IMR-90 (cell line): ENCODE measurements around the gene GALNT9. TPM values are rescaled to one million over a fixed set of nuclear protein-coding genes. Genes with fewer than 3 reads are reported as not detected.

ENCODE experiments used
- ATAC-seq: fragments of 200-7000 bp; cut with Tn5 transposase; 2 replicates; pipeline ENCODE4 v1.9.1; 2020; ENCODE audit warnings: low read depth, mild to moderate bottlenecking, moderate library complexity
- BruUV-seq: library from RNA; stranded (reverse); fragments of 400-500 nt; replicated peaks from 2 replicates; lab custom pipeline; 2021; lab: Mats Ljungman, UMichigan
- CTCF ChIA-PET: fragments of 300-600 bp; formaldehyde crosslinking; extraction: SDS; loops from one replicate; lab custom pipeline; 2021; ENCODE audit warnings: antibody characterized with exemption; lab: Yijun Ruan, JAX
- POLR2A ChIA-PET: fragments of 300-600 bp; sonication (Branson Sonifier 250); formaldehyde crosslinking; loops from one replicate; lab custom pipeline; 2022; ENCODE audit warnings: antibody characterized with exemption; ENCODE audit not compliant: unreplicated experiment; lab: Charles Lee
- DNase-seq: peaks from one replicate; pipeline ENCODE4 v3.0.0; 2013
- H2AFZ ChIP-seq: replicated peaks from 2 replicates; pipeline ENCODE3; 2013; ENCODE audit warnings: low read length, mild to moderate bottlenecking; ENCODE audit not compliant: poor library complexity
- H2AK5ac ChIP-seq: 2 replicates; pipeline ENCODE4 v1.6.1; 2013; ENCODE audit warnings: low read depth, low read length, inconsistent platforms
- H2AK9ac ChIP-seq: replicated peaks from 2 replicates; pipeline ENCODE3; 2013; ENCODE audit warnings: mild to moderate bottlenecking, low read depth, low read length, moderate library complexity; ENCODE audit not compliant: poor library complexity
- H2BK120ac ChIP-seq: 2 replicates; pipeline ENCODE4 v1.6.1; 2013; ENCODE audit warnings: low read depth, low read length, inconsistent platforms
- H2BK15ac ChIP-seq: 3 replicates; pipeline ENCODE4 v1.6.1; 2013; ENCODE audit warnings: low read depth, low read length, inconsistent platforms
- H2BK20ac ChIP-seq: 2 replicates; pipeline ENCODE4 v1.6.1; 2013; ENCODE audit warnings: low read depth, mild to moderate bottlenecking, inconsistent platforms, low read length, moderate library complexity
- H2BK5ac ChIP-seq: 2 replicates; pipeline ENCODE4 v1.6.1; 2013; ENCODE audit warnings: mild to moderate bottlenecking, low read depth, low read length, inconsistent platforms; ENCODE audit not compliant: poor library complexity, severe bottlenecking
- H3K14ac ChIP-seq: replicated peaks from 2 replicates; pipeline ENCODE4 v1.6.1; 2013; ENCODE audit warnings: low read depth, low read length, inconsistent platforms
- H3K18ac ChIP-seq: 2 replicates; pipeline ENCODE4 v1.6.1; 2013; ENCODE audit warnings: low read depth, low read length, control low read depth
- H3K23ac ChIP-seq: 2 replicates; pipeline ENCODE4 v1.6.1; 2013; ENCODE audit warnings: low read depth, low read length, inconsistent platforms
- H3K27ac ChIP-seq: 2 replicates; pipeline ENCODE4 v1.5.1; 2013; ENCODE audit warnings: mild to moderate bottlenecking, control low read depth, low read length; ENCODE audit not compliant: insufficient read depth
- H3K27me3 ChIP-seq: 2 replicates; pipeline ENCODE4 v1.6.1; 2013; ENCODE audit warnings: low read length; ENCODE audit not compliant: control insufficient read depth, insufficient read depth
- H3K36me3 ChIP-seq: 2 replicates; pipeline ENCODE4 v1.6.1; 2013; ENCODE audit warnings: low read length, mixed read lengths; ENCODE audit not compliant: control insufficient read depth, insufficient read depth
- H3K4ac ChIP-seq: 2 replicates; pipeline ENCODE4 v1.6.1; 2013; ENCODE audit warnings: low read depth, low read length, inconsistent platforms
- H3K4me1 ChIP-seq: 2 replicates; pipeline ENCODE4 v1.6.1; 2013; ENCODE audit warnings: low read length, mixed read lengths; ENCODE audit not compliant: control insufficient read depth, insufficient read depth
- H3K4me2 ChIP-seq: 2 replicates; pipeline ENCODE4 v1.6.1; 2013; ENCODE audit warnings: low read depth, mild to moderate bottlenecking, control low read depth, low read length, moderate library complexity
- H3K4me3 ChIP-seq: 2 replicates; pipeline ENCODE4 v1.5.1; 2013; ENCODE audit warnings: low read depth, mild to moderate bottlenecking, control low read depth, low read length, moderate library complexity; ENCODE audit not compliant: insufficient read depth
- H3K56ac ChIP-seq: 2 replicates; pipeline ENCODE4 v1.6.1; 2013; ENCODE audit warnings: low read length, inconsistent platforms; ENCODE audit not compliant: insufficient read depth; ENCODE audit errors: extremely low read depth
- H3K79me1 ChIP-seq, 2 experiments: 2 replicates each; pipeline ENCODE4 v1.6.1; 2013; ENCODE audit warnings: low read length in 2 of 2, inconsistent platforms in 1 of 2, low read depth in 1 of 2
- H3K9ac ChIP-seq: 2 replicates; pipeline ENCODE4 v1.6.1; 2013; ENCODE audit warnings: low read depth, low read length, control low read depth
- H3K9me1 ChIP-seq: 2 replicates; pipeline ENCODE4 v1.6.1; 2013; ENCODE audit warnings: low read length, inconsistent platforms; ENCODE audit not compliant: insufficient read depth
- H3K9me3 ChIP-seq: 2 replicates; pipeline ENCODE4 v1.6.1; 2013; ENCODE audit warnings: low read length; ENCODE audit not compliant: control insufficient read depth, insufficient read depth
- H4K20me1 ChIP-seq: 2 replicates; pipeline ENCODE4 v1.6.1; 2013; ENCODE audit warnings: low read length, inconsistent platforms; ENCODE audit not compliant: insufficient read depth
- H4K5ac ChIP-seq: 2 replicates; pipeline ENCODE4 v1.6.1; 2013; ENCODE audit warnings: mild to moderate bottlenecking, low read depth, low read length, control low read depth
- H4K8ac ChIP-seq, 2 experiments: 2 replicates each; pipeline ENCODE4 v1.6.1; 2013; ENCODE audit warnings: low read depth in 2 of 2, low read length in 2 of 2, control low read depth in 1 of 2, inconsistent platforms in 1 of 2
- H4K91ac ChIP-seq: 2 replicates; pipeline ENCODE4 v1.6.1; 2013; ENCODE audit warnings: low read depth, low read length, inconsistent platforms; ENCODE audit not compliant: insufficient read depth
- BHLHE40 ChIP-seq: fragments of 150-350 bp; IDR thresholded peaks from 2 replicates; pipeline ENCODE4 v1.6.1; 2016; ENCODE audit warnings: mild to moderate bottlenecking, low read depth, low read length
- CEBPB ChIP-seq: IDR thresholded peaks from 2 replicates; pipeline ENCODE4 v1.6.1; 2012; ENCODE audit warnings: low read depth, low read length, improper control_type of control experiment
- CHD1 ChIP-seq: IDR thresholded peaks from 2 replicates; pipeline ENCODE4 v1.6.1; 2012; ENCODE audit warnings: low read depth, low read length, improper control_type of control experiment
- FOS ChIP-seq: fragments of 150-350 bp; IDR thresholded peaks from 2 replicates; pipeline ENCODE4 v1.6.1; 2016; ENCODE audit warnings: low read depth, low read length
- MAFK ChIP-seq: IDR thresholded peaks from 2 replicates; pipeline ENCODE4 v1.6.1; 2012; ENCODE audit warnings: low read depth, low read length, improper control_type of control experiment
- MAZ ChIP-seq: IDR thresholded peaks from 2 replicates; pipeline ENCODE4 v1.6.1; 2012; ENCODE audit warnings: low read depth, mild to moderate bottlenecking, low read length, improper control_type of control experiment, moderate library complexity, borderline replicate concordance
- MXI1 ChIP-seq: IDR thresholded peaks from 2 replicates; pipeline ENCODE4 v1.6.1; 2012; ENCODE audit warnings: low read depth, mild to moderate bottlenecking, low read length, moderate library complexity, borderline replicate concordance
- NFE2L2 ChIP-seq: fragments of 150-350 bp; IDR thresholded peaks from 2 replicates; pipeline ENCODE4 v1.6.1; 2016; ENCODE audit warnings: low read depth, mild to moderate bottlenecking, low read length
- POLR2A ChIP-seq: IDR thresholded peaks from 2 replicates; pipeline ENCODE4 v1.6.1; 2012; ENCODE audit warnings: mild to moderate bottlenecking, low read depth, low read length
- RAD21 ChIP-seq: IDR thresholded peaks from 2 replicates; pipeline ENCODE4 v1.6.1; 2012; ENCODE audit warnings: low read length, improper control_type of control experiment
- RCOR1 ChIP-seq: IDR thresholded peaks from 2 replicates; pipeline ENCODE4 v1.6.1; 2012; ENCODE audit warnings: mild to moderate bottlenecking, low read length, improper control_type of control experiment; ENCODE audit not compliant: insufficient replicate concordance
- RFX5 ChIP-seq: IDR thresholded peaks from 2 replicates; pipeline ENCODE4 v1.8.0; 2012; ENCODE audit warnings: low read depth, mild to moderate bottlenecking, low read length, moderate library complexity
- SMC3 ChIP-seq: fragments of 150-350 bp; IDR thresholded peaks from 2 replicates; pipeline ENCODE4 v1.6.1; 2016; ENCODE audit warnings: low read depth, mild to moderate bottlenecking, antibody characterized with exemption, low read length, moderate library complexity
- WGBS, 2 experiments: methylation state at CpG; one replicate each; pipeline versions ENCODE4 v1.1.5 to v1.1.7; 2013; ENCODE audit warnings: missing lambda C conversion rate in 2 of 2; ENCODE audit not compliant: insufficient read length in 1 of 2; ENCODE audit errors: extremely low coverage in 2 of 2; 5-methylcytosine and 5-hydroxymethylcytosine counted together
- dilution Hi-C: fragments of 300-500 bp; cut with HindIII; formaldehyde crosslinking; loops from one replicate; pipeline ENCODE4 v1.14.3; 2018; ENCODE audit warnings: low sequenced_read_pairs; ENCODE audit not compliant: unreplicated experiment
- in situ Hi-C: fragments of 300-500 bp; cut with MboI; formaldehyde crosslinking; loops from 3 replicates; pipeline ENCODE4 v1.14.3; 2019; ENCODE audit warnings: low sequenced_read_pairs, inconsistent platforms, mixed read lengths
- intact Hi-C: fragments of 100-400 bp; cut with micrococcal nuclease; formaldehyde crosslinking; loops from 2 replicates; pipeline ENCODE4 v1.10.0; 2022
- polyA plus RNA-seq, 3 experiments: library from polyadenylated mRNA; depleted of rRNA; stranded (reverse); fragments of >200 nt; gene quantifications; 2 replicates each; pipeline ENCODE4 v1.2.3, GENCODE V29; 2012; ENCODE audit warnings: low replicate concordance in 1 of 3
- total RNA-seq: library from RNA; depleted of rRNA; stranded (reverse); fragments of >200 nt; gene quantifications from 2 replicates; pipeline ENCODE4 v1.2.3, GENCODE V29; 2012
- TF ChIP-seq, protein P1 (sequence below): fragments of 150-350 bp; IDR thresholded peaks from 2 replicates; pipeline ENCODE4 v1.6.1; 2017; ENCODE audit warnings: mild to moderate bottlenecking, antibody characterized with exemption, low read length, low read depth
- TF ChIP-seq, protein P2 (sequence below): conservative IDR thresholded peaks from 2 replicates; pipeline ENCODE4 v1.5.1; 2012; ENCODE audit warnings: mild to moderate bottlenecking, low read depth, low read length, improper control_type of control experiment
- TF ChIP-seq, protein P3 (sequence below): fragments of 150-350 bp; IDR thresholded peaks from 2 replicates; pipeline ENCODE4 v1.6.1; 2016; ENCODE audit warnings: low read depth, mild to moderate bottlenecking, low read length, moderate library complexity, borderline replicate concordance

Gene GALNT9
- total and polyA plus RNA-seq, 2 of the 4 experiments (the other 2 are of a cell fraction) = under 0.01 to 0.12 TPM

DNA sequence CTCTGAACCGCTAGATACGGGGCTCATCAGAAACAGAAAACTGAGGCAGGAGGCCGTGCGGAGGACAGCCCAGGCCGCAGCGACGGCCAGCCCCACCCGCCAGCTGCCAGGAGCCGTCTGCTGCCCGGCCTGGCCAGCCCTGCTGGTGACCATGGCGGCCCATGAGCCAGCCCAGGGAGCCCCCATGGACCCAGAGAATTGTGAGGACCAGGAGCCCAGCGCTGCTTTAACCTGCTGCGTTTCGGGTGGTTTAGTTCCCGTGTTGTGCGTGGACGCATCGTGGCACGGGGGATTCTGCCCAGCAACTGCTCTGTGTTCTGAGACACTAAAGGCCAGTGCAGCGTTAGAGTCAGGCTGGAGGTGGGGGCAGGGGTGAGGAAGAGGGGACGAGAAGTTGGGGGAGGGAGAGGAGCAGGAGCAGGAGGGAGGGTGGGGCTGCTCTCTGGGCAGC, 140.9 kb downstream of the GALNT9 start:
- Histone ChIP-seq H2BK5ac (no peak overlapping the region), H3K9me1 (no peaks in the 10 kb centered on the region), H3K4me1 (peaks cover 5% of the 10 kb centered on the region; the same call in 1 of the 2 replicates), H2BK120ac (no peak overlapping the region), H4K91ac (no peak overlapping the region), H3K4me3 (no peak overlapping the region), H3K4ac (no peak overlapping the region), H3K79me1 (no peaks in the 10 kb centered on the region), H4K8ac (no peak overlapping the region), H2AK5ac (no peak overlapping the region), H2BK20ac (no peak overlapping the region), H2AFZ (no peak overlapping the region), H3K14ac (no peak overlapping the region), H3K56ac (no peak overlapping the region), H3K18ac (no peak overlapping the region), H3K4me2 (no peak overlapping the region), H3K27ac (no peak overlapping the region), H3K27me3 (peaks cover 17% of the 10 kb centered on the region), H4K20me1 (no peaks in the 10 kb centered on the region; the same call in 1 of the 2 replicates), H4K5ac (no peak overlapping the region), H3K23ac (no peak overlapping the region), H2AK9ac (no peak overlapping the region), H3K36me3 (no peaks in the 10 kb centered on the region), H3K9me3 (peaks cover 3% of the 10 kb centered on the region), H2BK15ac (no peak overlapping the region), H3K9ac (no peak overlapping the region)
- POLR2A ChIA-PET = no interaction called here
- BruUV-seq = no TSS peak
- CTCF ChIA-PET = no interaction called here
- WGBS, 2 experiments = 84% methylated on average over 18 of the region's 21 CpGs; no CpG with 5 or more reads in 1 of the 2 experiments
- DNase-seq (no peak), ATAC-seq (no peak)
- intact Hi-C loops (no loop called here), in situ Hi-C loops (no loop called here), dilution Hi-C loops (no loop called here)
- TF ChIP-seq CHD1 (no peak), NFE2L2 (no peak), RFX5 (no peak), POLR2A (no peak), SMC3 (no peak), RCOR1 (no peak), MXI1 (no peak), RAD21 (no peak), MAZ (no peak), FOS (no peak), MAFK (no peak), BHLHE40 (no peak), CEBPB (no peak)
- TF ChIP-seq, protein P1, sequence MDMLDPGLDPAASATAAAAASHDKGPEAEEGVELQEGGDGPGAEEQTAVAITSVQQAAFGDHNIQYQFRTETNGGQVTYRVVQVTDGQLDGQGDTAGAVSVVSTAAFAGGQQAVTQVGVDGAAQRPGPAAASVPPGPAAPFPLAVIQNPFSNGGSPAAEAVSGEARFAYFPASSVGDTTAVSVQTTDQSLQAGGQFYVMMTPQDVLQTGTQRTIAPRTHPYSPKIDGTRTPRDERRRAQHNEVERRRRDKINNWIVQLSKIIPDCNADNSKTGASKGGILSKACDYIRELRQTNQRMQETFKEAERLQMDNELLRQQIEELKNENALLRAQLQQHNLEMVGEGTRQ = no peak
- TF ChIP-seq, protein P2, sequence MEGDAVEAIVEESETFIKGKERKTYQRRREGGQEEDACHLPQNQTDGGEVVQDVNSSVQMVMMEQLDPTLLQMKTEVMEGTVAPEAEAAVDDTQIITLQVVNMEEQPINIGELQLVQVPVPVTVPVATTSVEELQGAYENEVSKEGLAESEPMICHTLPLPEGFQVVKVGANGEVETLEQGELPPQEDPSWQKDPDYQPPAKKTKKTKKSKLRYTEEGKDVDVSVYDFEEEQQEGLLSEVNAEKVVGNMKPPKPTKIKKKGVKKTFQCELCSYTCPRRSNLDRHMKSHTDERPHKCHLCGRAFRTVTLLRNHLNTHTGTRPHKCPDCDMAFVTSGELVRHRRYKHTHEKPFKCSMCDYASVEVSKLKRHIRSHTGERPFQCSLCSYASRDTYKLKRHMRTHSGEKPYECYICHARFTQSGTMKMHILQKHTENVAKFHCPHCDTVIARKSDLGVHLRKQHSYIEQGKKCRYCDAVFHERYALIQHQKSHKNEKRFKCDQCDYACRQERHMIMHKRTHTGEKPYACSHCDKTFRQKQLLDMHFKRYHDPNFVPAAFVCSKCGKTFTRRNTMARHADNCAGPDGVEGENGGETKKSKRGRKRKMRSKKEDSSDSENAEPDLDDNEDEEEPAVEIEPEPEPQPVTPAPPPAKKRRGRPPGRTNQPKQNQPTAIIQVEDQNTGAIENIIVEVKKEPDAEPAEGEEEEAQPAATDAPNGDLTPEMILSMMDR = no peak
- TF ChIP-seq, protein P3, sequence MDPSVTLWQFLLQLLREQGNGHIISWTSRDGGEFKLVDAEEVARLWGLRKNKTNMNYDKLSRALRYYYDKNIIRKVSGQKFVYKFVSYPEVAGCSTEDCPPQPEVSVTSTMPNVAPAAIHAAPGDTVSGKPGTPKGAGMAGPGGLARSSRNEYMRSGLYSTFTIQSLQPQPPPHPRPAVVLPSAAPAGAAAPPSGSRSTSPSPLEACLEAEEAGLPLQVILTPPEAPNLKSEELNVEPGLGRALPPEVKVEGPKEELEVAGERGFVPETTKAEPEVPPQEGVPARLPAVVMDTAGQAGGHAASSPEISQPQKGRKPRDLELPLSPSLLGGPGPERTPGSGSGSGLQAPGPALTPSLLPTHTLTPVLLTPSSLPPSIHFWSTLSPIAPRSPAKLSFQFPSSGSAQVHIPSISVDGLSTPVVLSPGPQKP = no peak
